IPS-18a (cell line): ENCODE results near the gene RAD54L2.

Experiments
- H3K27ac ChIP-seq: one replicate; pipeline ENCODE4 v1.5.1; 2013; ENCODE audit warnings: low read length
- H3K27me3 ChIP-seq: one replicate; pipeline ENCODE4 v1.6.1; 2013; ENCODE audit warnings: mild to moderate bottlenecking, low read length; ENCODE audit not compliant: control insufficient read depth, insufficient read depth
- H3K36me3 ChIP-seq: one replicate; pipeline ENCODE4 v1.6.1; 2013; ENCODE audit warnings: low read depth, low read length; ENCODE audit not compliant: control insufficient read depth
- H3K4me1 ChIP-seq: one replicate; pipeline ENCODE4 v1.6.1; 2013; ENCODE audit warnings: low read depth, low read length; ENCODE audit not compliant: control insufficient read depth
- H3K4me3 ChIP-seq: one replicate; pipeline ENCODE4 v1.5.1; 2013; ENCODE audit warnings: low read length
- H3K9ac ChIP-seq: one replicate; pipeline ENCODE4 v1.6.1; 2013; ENCODE audit warnings: mild to moderate bottlenecking, low read length, moderate library complexity
- H3K9me3 ChIP-seq: one replicate; pipeline ENCODE4 v1.6.1; 2013; ENCODE audit warnings: low read depth, low read length; ENCODE audit not compliant: control insufficient read depth

Gene RAD54L2

DNA sequence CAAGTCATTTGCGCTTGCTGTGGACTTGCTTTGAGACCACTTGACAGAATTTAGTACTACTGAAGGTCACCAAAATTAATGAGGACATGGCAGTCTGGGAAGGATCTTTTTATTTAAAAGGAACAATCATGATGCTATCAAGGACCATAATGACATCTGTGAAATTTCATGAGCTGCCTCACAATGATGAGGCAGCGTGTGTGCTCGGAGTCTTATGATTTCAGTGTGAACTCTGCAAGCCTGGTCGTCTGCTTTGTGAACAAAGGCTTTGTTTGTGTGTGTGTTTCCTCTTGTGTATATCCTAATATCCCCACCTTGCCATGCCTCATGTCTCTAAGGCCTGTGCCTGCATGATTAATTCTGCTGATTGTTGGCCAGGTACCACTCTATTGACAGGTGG, 46.7 kb downstream of the RAD54L2 start:
- Histone ChIP-seq H3K4me1 (peaks cover 16% of the 10 kb centered on the region), H3K27me3 (no peaks in the 10 kb centered on the region), H3K27ac (no peak overlapping the region), H3K4me3 (no peak overlapping the region), H3K9ac (no peak overlapping the region), H3K36me3 (no peaks in the 10 kb centered on the region), H3K9me3 (no peaks in the 10 kb centered on the region)

DNA sequence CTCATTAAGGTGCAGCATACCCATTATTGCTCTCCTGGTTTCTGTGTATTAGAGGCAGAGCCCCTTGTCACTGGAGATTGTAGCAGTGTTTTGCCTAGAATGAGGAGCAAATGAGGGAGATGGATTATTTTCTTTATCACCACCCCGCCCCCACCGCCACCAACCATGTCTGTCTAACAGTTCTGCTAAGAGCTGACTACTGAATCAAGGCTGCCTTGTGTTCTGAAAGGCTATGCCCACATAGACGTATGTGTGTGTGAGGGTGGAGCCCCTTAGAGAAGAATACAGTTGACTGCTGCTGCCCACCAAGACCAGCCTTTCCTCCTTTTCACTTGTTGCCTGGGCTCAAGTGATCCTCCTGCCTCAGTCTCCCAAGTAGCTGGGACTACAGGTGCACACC, 47.4 kb downstream of the RAD54L2 start:
- Histone ChIP-seq H3K4me1 (peaks cover 9% of the 10 kb centered on the region), H3K27me3 (no peaks in the 10 kb centered on the region), H3K4me3 (no peak overlapping the region), H3K9ac (no peak overlapping the region), H3K27ac (no peak overlapping the region), H3K36me3 (peaks cover 6% of the 10 kb centered on the region), H3K9me3 (no peaks in the 10 kb centered on the region)
